Activated naive CD8-positive, alpha-beta T cell treated with anti-CD3 and anti-CD28 coated beads, Interleukin-2, amount 50 U/mL, for 24 hours (primary cell): Measurements from ENCODE around the gene CCR2.

ENCODE experiments used
- ATAC-seq: fragments of 150-1000 bp; cut with Tn5 transposase; one replicate; pipeline ENCODE4 v1.10.0; 2021
- DNase-seq: peaks from one replicate; pipeline ENCODE4 v3.0.0; 2021
- H3K27ac Mint-ChIP-seq: one replicate; pipeline ENCODE4 v1.8.0; 2021; ENCODE audit warnings: mild to moderate bottlenecking, mixed read lengths
- H3K27me3 Mint-ChIP-seq: one replicate; pipeline ENCODE4 v1.8.0; 2021; ENCODE audit warnings: mixed read lengths
- H3K36me3 Mint-ChIP-seq: one replicate; pipeline ENCODE4 v1.8.0; 2021; ENCODE audit warnings: low read depth, mixed read lengths
- H3K4me1 Mint-ChIP-seq: one replicate; pipeline ENCODE4 v1.8.0; 2021; ENCODE audit warnings: mixed read lengths
- H3K4me3 Mint-ChIP-seq: one replicate; pipeline ENCODE4 v1.8.0; 2021; ENCODE audit warnings: mild to moderate bottlenecking, moderate library complexity, mixed read lengths
- H3K9me3 Mint-ChIP-seq: one replicate; pipeline ENCODE4 v1.8.0; 2021; ENCODE audit warnings: mixed read lengths

The CCR2 gene

GRCh38 chr3:46365041-46365440 is 11.1 kb downstream of the CCR2 start:
- Mint-ChIP-seq H3K4me3 (no peak overlapping the region), H3K36me3 (no peaks in the 10 kb centered on the region), H3K27ac (no peak overlapping the region), H3K27me3 (peaks cover 5% of the 10 kb centered on the region), H3K9me3 (no peaks in the 10 kb centered on the region), H3K4me1 (peaks cover 37% of the 10 kb centered on the region)
- DNase-seq = no peak
- no peak for ATAC-seq

DNA sequence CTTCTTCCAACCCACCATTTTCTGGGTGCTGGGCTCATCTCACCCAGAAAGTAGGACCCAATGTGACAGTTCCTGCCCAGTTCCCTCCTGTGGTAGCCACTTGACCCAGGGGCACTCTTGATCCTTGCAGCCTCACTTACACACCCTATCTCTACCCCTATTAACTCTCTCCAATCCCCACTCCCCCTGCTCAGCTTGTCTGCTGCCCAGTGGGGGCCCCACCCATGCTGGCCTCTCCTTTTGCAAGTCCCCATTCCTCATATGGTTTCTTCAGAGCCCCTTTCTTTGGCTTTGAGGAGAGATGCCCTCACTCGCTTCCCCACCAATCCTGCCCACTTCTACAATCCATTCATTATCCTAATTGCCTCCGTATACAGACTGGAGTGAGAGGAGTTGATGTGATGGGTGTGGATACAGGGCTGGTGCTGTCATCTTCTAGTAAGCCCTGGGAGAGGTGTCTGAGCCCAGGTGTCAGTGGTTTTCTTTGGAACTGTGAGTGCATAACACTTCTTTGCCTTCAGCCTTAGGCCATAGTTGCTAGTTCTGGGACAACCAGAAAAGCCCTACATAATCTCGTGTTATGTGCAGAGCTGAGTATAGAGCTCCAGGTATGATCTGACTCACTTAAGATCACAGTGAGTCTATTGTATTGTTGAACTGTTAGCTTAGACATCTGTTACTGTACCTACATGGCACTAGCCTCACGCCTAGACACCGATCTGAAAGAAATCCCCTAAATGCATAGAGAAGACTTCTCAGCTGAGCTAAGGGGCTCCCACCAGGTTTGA is 12.0 kb downstream of the CCR2 start:
- Mint-ChIP-seq H3K36me3 (no peaks in the 10 kb centered on the region), H3K4me3 (no peak overlapping the region), H3K9me3 (no peaks in the 10 kb centered on the region), H3K4me1 (peaks cover 38% of the 10 kb centered on the region), H3K27ac (no peak overlapping the region), H3K27me3 (peaks cover 4% of the 10 kb centered on the region)
- ATAC-seq = no peak
- DNase-seq = no peak

DNA sequence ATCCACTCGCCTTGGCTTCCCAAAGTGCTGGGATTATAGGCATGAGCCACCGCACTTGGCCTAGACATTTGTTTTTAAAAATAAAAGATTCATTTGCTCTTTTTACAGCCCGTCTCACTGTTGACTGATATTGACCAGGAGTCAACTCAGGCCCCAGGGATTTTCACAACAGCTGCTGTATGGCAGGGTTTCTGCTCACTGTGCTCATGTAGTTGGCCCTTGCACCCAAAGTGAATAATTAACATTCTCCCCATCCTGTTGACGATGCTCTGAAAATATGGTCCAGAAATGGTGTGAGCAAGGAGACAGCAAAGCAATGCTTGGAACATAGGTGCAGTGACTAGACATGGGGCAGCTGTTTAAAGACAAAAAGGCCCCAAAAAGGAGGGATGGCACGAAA is 13.9 kb downstream of the CCR2 start:
- DNase-seq = no peak
- no peak overlapping the region for H3K4me3 Mint-ChIP-seq
- H3K27ac Mint-ChIP-seq = no peak overlapping the region
- no peak for ATAC-seq
- H3K9me3 Mint-ChIP-seq = no peaks in the 10 kb centered on the region
- peaks cover 2% of the 10 kb centered on the region for H3K27me3 Mint-ChIP-seq
- peaks cover 37% of the 10 kb centered on the region for H3K4me1 Mint-ChIP-seq
- H3K36me3 Mint-ChIP-seq = no peaks in the 10 kb centered on the region

GRCh38 chr3:46368569-46368968 is 14.7 kb downstream of the CCR2 start:
- H3K4me3 Mint-ChIP-seq = no peak overlapping the region
- no peak for ATAC-seq
- no peaks in the 10 kb centered on the region for H3K36me3 Mint-ChIP-seq
- H3K9me3 Mint-ChIP-seq = no peaks in the 10 kb centered on the region
- peaks cover 9% of the 10 kb centered on the region for H3K27me3 Mint-ChIP-seq
- peaks cover 39% of the 10 kb centered on the region for H3K4me1 Mint-ChIP-seq
- no peak overlapping the region for H3K27ac Mint-ChIP-seq
- DNase-seq = peak; percentile 52

DNA sequence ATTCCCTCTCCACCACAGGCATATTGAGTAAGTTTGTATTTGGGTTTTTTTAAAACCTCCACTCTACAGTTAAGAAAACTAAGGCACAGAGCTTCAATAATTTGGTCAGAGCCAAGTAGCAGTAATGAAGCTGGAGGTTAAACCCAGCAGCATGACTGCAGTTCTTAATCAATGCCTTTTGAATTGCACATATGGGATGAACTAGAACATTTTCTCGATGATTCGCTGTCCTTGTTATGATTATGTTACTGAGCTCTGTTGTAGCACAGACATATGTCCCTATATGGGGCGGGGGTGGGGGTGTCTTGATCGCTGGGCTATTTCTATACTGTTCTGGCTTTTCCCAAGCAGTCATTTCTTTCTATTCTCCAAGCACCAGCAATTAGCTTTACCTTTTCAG is 15.2 kb downstream of the CCR2 start:
- Mint-ChIP-seq H3K27me3 (peaks cover 11% of the 10 kb centered on the region), H3K9me3 (no peaks in the 10 kb centered on the region), H3K36me3 (no peaks in the 10 kb centered on the region), H3K4me3 (no peak overlapping the region), H3K27ac (peak overlapping the region; percentile 84), H3K4me1 (peaks cover 39% of the 10 kb centered on the region)
- no peak for ATAC-seq
- DNase-seq = no peak

- Mint-ChIP-seq H3K4me1 (peaks cover 43% of the 10 kb centered on the region), H3K4me3 (no peak overlapping the region), H3K36me3 (no peaks in the 10 kb centered on the region), H3K27me3 (peaks cover 15% of the 10 kb centered on the region), H3K9me3 (no peaks in the 10 kb centered on the region), H3K27ac (peak overlapping the region; percentile 84)
- ATAC-seq (peak; percentile 88), DNase-seq (peak; percentile 31)
Observed at GRCh38 chr3:46369675-46370132, 15.8 kb downstream of the CCR2 start.

GRCh38 chr3:46370839-46371518 is 17.1 kb downstream of the CCR2 start, which contains the start of gene CCR5:
Gene CCR5, plus strand, starts transcription at chr3:46370946. Its CDS starts 1,957 bp downstream, at chr3:46372903.
- no peaks in the 10 kb centered on the region for H3K36me3 Mint-ChIP-seq
- H3K4me1 Mint-ChIP-seq = peaks cover 53% of the 10 kb centered on the region
- H3K9me3 Mint-ChIP-seq = no peaks in the 10 kb centered on the region
- peak; percentile 40 for ATAC-seq
- H3K27ac Mint-ChIP-seq = peak within 1 kb of the TSS; percentile 84
- peaks cover 22% of the 10 kb centered on the region for H3K27me3 Mint-ChIP-seq
- no peak within 1 kb of the TSS for H3K4me3 Mint-ChIP-seq
- DNase-seq = no peak

- peaks cover 20% of the 10 kb centered on the region for H3K27me3 Mint-ChIP-seq
- H3K36me3 Mint-ChIP-seq = no peaks in the 10 kb centered on the region
- ATAC-seq (no peak), DNase-seq (no peak)
- peaks cover 53% of the 10 kb centered on the region for H3K4me1 Mint-ChIP-seq
- H3K27ac Mint-ChIP-seq = no peak overlapping the region
- no peak overlapping the region for H3K4me3 Mint-ChIP-seq
- no peaks in the 10 kb centered on the region for H3K9me3 Mint-ChIP-seq
Observed at GRCh38 chr3:46371519-46372340, 17.8 kb downstream of the CCR2 start.

GRCh38 chr3:46372492-46373359 is 18.8 kb downstream of the CCR2 start:
- peaks cover 20% of the 10 kb centered on the region for H3K27me3 Mint-ChIP-seq
- no peak for ATAC-seq

DNA sequence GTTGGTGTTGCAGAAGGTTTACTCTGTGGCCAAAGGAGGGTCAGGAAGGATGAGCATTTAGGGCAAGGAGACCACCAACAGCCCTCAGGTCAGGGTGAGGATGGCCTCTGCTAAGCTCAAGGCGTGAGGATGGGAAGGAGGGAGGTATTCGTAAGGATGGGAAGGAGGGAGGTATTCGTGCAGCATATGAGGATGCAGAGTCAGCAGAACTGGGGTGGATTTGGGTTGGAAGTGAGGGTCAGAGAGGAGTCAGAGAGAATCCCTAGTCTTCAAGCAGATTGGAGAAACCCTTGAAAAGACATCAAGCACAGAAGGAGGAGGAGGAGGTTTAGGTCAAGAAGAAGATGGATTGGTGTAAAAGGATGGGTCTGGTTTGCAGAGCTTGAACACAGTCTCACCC is 20.8 kb downstream of the CCR2 start:
- Mint-ChIP-seq H3K4me1 (peaks cover 38% of the 10 kb centered on the region), H3K9me3 (no peaks in the 10 kb centered on the region), H3K27me3 (peaks cover 20% of the 10 kb centered on the region), H3K4me3 (no peak overlapping the region), H3K36me3 (no peaks in the 10 kb centered on the region), H3K27ac (no peak overlapping the region)
- ATAC-seq (no peak), DNase-seq (no peak)

More at GRCh38 chr3:46372492-46373359, 18.8 kb downstream of the CCR2 start:
- H3K36me3 Mint-ChIP-seq = no peaks in the 10 kb centered on the region
- no peaks in the 10 kb centered on the region for H3K9me3 Mint-ChIP-seq
- peaks cover 53% of the 10 kb centered on the region for H3K4me1 Mint-ChIP-seq
- H3K4me3 Mint-ChIP-seq = no peak overlapping the region
- DNase-seq = no peak
- H3K27ac Mint-ChIP-seq = no peak overlapping the region

GRCh38 chr3:46375218-46375617 is 21.3 kb downstream of the CCR2 start:
- no peaks in the 10 kb centered on the region for H3K36me3 Mint-ChIP-seq
- DNase-seq (no peak), ATAC-seq (peak; percentile 25)
- peaks cover 35% of the 10 kb centered on the region for H3K4me1 Mint-ChIP-seq
- peaks cover 20% of the 10 kb centered on the region for H3K27me3 Mint-ChIP-seq
- H3K4me3 Mint-ChIP-seq = no peak overlapping the region
- H3K27ac Mint-ChIP-seq = no peak overlapping the region
- no peaks in the 10 kb centered on the region for H3K9me3 Mint-ChIP-seq

- no peak overlapping the region for H3K27ac Mint-ChIP-seq
Observed at GRCh38 chr3:46375814-46376213, 21.9 kb downstream of the CCR2 start.

DNA sequence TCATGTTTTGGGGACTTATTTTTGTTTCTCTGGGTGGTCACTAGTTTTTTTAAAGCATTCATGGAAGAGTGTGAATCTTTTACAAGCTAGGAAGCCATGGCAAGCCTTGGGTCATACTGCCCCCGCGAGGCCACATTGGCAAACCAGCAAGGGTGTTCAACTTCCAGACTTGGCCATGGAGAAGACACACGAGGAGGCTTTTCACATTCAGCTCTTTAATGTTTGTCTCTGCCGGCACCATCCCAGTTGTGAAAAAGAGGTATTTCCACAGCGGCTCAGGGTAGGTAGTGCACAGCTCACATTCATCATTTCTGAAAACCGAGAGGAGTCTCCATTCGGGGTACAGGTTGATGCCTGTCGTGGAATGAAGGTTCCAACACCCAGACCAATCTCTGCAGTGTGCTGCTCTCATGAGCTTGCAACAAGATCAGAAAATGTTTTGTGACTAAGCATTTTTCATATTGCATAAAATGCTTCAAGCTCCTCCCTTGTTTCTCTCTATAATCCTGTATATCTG is 24.6 kb downstream of the CCR2 start:
- peaks cover 32% of the 10 kb centered on the region for H3K4me1 Mint-ChIP-seq
- ATAC-seq = peak; percentile 65
- H3K36me3 Mint-ChIP-seq = no peaks in the 10 kb centered on the region
- peak; percentile 75 for DNase-seq
- no peak overlapping the region for H3K4me3 Mint-ChIP-seq
- peaks cover 14% of the 10 kb centered on the region for H3K27me3 Mint-ChIP-seq
- H3K27ac Mint-ChIP-seq = peak overlapping the region; percentile 2
- no peaks in the 10 kb centered on the region for H3K9me3 Mint-ChIP-seq

More at GRCh38 chr3:46375814-46376213, 21.9 kb downstream of the CCR2 start:
- no peak for ATAC-seq
- no peak overlapping the region for H3K4me3 Mint-ChIP-seq
- no peaks in the 10 kb centered on the region for H3K36me3 Mint-ChIP-seq
- H3K9me3 Mint-ChIP-seq = no peaks in the 10 kb centered on the region
- peaks cover 35% of the 10 kb centered on the region for H3K4me1 Mint-ChIP-seq
- peaks cover 20% of the 10 kb centered on the region for H3K27me3 Mint-ChIP-seq
- DNase-seq = no peak
